GM19025 (cell line): ENCODE results near the gene ERC1.

Experiments
- ATAC-seq: cut with Tn5 transposase; IDR thresholded peaks from one replicate; pipeline ENCODE4 v1.9.1; 2021; ENCODE audit warnings: mild to moderate bottlenecking, low read depth, moderate library complexity; ENCODE audit not compliant: unreplicated experiment

The ERC1 gene

DNA sequence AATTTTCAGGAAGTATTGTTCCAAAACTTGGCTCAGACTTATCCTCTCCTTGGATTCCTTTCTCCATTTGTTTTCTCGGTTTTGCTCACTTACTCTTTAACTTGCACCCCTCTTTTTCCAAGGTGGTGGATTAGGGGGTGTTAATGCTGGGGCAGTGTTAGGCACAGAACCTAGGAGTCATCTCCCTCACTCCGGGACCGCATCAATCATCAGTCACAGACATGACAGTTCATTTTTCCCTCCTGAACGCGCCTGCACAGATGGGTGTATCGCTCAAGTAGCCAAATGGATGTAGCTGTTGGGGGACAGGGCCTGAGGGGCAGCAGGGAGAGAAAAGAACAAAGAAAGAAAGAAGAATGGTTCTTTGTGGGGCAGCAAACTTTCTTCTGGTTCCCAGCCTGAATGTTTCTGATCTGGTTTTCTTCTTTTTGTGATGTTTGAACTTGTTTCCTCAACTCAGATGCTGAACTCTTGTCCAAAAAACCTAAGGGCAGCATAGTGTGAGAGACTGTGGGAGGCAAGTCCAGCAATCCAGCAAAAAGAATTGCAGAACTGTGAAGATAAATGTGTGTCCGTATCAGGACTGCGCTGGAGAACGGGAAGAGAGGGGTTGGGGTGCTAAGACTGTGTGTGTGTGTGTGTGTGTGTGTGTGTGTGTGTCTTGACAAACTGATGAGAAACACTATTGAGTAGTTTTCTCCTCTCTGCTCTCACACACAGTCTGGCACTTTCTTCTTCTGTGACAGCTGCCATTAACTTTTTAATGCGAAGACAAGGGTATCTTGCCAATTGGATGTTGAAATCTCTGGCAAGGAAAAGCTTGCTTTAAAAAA, 472.3 kb downstream of the ERC1 start:
- no peak for ATAC-seq

DNA sequence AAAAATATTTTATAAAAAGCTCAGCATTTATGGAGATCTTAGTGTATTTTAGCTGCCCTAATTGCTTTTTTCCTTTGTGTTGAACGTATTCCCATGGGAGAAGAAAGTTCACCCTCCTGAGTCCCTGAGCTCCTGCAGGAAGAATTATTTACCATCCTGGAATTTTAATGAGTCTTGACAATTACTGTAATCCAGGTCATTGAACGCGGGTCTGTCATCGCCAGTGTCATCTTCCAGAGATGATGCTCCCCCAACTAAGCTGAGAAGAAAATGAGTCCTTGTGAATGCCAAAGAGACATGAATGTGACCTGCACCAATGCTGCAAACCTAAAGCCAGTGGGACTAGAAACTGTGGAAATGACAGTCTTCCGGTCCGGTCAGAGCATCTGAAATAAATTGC, 473.9 kb downstream of the ERC1 start:
- no peak for ATAC-seq

DNA sequence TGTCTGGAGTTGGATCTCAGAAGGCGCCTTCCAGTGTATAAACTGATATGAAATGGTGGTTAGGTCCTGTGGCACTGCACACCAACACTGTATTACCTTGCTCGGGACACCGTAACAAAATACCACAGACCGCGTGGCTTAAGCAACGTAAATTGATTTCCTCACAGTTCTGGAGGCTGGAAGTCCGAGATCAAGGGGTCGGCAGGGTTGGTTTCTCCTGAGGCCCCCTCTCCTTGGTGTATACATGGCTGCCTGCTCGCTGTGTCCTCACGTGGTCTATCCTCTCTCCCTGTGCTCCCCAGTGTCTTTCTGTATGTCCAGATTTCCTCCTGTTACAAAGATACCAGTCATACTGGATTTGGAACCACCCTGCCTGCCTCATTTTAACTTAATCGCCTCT, 475.0 kb downstream of the ERC1 start:
- ATAC-seq: no peak

DNA sequence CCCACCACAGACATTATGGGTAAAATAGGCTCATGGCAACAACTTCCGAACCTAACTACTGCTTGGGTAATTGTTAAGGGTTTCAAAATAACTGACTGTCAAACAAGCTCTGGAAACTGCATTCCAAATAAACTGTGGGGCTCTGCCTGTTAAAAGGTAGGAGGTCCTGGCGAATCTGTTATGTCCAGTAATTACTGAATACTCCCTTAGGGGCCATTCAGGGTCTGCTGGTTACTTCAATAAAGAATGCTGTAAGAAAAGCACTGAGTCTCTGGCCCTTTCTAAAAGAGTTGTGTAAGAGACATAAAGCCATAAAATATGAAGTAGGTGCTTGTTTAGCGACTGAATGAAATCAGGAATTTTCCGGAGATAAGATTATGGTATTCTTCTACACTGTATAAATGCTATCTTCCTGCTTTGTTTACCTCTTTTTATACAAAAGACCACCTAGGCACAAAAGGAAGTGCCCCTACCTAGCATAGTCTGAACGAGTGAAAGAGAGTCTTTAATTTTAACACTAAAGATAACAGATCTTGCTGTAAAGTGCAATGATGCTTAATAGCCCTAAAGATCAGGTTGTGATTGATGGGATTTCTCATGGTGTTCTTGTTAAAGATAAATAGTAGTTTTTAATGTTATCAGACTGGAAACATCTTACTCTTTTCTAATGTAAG, 475.6 kb downstream of the ERC1 start:
- no peak for ATAC-seq

DNA sequence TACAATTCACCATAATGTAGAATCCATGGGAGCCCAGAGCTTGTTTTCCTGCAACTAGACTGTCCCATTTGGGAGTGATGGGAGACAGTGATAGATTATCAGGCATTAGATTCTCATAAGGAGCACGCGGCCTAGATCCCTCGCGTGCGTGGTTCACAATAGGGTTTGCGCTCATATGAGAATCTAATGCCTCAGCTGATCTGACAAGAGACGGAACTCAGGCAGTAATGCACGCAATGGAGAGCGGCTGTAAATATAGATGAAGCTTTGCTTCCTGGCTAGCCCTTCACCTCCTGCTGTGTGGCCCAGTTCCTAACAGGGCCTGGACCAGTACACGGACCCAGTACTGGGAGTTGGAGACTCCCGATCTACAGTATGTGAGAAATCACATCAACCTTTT, 476.7 kb downstream of the ERC1 start:
- ATAC-seq: no peak

DNA sequence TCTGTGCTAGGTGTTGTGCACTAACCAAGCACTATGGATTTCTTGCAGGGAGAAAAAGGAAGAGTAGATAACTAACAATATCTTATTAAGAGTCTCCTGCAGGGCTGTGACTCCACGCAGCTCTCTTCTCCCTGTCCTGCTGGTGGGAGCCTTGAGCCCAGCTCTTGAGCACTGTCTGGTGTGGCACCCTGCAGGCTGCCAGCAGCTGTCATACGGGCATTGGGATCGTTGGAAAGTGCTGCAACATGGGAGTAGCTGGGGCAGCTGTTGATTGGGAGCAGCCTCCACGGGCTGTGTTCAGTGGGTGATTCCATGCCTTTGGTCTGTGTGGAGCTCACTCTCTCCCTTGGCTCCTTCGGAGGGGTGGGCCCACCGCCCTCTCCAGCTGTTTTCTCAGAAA, 478.0 kb downstream of the ERC1 start:
- no peak for ATAC-seq

DNA sequence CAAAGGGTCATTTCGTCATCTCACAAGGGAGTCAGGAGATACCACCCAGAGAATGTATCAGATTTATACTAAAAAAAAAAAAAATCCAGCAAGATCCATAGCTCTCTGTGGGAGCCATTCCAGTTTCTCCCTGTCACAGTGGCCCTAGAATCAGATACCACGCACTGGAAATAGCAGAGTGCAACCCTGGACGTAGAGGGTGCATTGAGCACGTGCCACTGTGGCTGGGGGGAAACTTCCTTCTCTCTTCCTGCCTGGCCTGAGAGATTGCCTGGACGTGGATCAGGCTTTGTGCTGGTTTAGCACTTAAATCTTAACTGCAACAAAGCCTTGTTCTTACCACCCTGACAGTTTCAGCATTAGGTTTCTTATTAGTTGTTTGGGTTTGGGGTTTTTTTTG, 479.0 kb downstream of the ERC1 start:
- no peak for ATAC-seq

DNA sequence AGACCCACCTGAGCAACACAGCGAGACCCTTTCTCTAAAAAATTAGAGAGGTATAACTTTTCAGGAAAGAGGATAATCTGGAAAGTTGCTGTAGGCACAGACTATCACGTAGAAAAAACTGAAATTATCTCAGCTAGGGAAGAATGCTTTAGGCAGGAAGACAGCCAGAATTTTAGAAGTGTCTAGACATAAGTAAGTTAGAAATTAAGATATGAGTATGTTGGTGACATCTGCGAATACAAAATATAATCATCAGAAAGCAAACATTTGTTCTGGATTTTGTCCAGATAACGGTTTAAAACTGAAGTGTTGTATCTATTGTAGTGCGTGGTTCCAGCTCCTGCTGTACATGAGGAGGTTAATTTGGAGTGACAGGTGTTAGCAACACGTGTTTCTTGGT, 480.2 kb downstream of the ERC1 start:
- no peak for ATAC-seq

DNA sequence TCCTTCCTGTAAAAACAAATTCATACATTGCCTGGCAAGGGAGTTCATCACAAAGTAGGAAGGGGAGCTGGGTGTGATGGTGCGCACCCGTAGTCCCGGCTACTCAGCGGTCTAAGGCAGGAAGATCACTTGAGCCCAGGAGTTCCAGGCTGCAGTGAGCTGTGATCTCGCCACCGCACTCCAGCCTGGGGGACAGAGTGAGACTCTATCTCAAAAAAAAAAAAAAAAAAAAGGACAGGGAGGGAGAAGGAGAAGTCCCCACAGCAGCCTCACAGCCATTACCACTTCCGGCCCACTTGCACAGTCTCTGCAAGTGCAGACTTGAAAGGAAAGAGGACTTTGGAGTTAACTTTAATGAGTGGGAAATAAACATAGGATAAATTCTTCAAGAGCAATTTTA, 482.4 kb downstream of the ERC1 start:
- ATAC-seq: no peak

DNA sequence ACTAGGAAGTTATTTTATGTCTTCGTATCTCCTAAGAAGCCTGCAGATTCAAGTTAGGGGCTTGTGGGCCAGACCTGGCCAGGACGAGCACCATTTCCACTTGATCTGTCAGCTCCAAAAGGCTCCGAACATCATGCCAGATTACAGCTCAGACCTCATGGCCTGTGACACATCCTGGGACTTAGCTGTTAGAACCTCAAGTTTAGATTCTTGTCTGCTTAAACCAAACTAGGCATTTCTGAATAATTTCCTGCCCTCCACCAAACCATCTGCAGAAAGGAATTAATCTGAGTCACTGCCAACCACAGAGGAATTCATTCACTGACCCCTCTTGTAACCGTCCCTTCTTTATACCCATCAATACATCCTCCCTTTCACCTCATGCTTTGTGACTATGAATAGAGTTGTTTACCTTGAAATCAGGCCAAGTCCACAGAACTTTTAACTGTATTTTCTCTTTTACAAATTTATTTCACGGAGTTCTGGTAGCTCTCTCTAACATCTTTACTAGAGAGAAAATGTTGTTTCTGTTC, 483.1 kb downstream of the ERC1 start:
- ATAC-seq: no peak

DNA sequence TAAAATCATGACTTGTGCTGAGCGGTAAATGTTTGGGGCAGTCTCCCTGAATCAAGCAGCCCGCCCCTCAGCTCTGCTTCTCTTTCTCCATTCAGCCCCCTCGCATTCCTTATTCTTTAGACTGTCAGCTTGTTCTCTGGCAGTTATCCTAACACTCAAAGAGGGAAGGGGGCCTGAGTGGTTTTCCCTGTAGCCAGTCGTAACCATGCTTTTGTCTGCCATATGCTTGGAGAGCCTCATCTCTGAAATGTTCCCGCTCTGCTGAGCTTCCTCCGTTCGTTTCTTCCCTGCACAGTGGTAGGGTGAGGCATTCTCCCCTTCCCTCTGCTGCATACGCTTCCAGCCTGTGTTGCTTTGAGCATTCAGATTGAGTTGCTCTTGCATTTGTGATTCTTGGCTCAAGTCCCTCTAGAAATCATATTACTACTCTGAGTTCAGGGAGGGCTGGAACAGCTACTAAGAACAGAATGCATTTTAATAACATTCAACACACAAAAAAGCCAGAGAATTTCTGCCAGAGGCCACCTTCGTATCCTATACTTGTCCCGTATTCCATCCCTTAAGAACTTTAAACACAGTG, 483.6 kb downstream of the ERC1 start:
- no peak for ATAC-seq

DNA sequence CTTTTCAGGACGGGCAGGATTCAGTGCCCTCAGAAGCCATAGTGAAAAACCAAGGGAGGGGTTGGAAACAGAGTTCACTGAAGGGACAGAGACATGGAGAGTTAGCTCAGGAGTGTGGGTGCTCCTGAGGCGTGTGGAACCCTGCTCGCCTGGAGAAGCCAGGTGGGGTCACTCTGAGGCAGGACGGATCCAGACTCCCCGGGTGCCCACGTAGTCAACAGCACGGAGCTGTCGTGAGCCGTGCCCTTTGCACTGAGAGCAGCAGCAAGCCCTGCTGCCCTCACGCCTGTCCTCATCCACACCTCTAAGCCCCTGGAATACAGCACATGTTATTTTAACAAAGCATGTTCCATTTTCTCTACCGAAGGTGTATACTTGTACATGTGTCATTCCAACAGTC, 488.6 kb downstream of the ERC1 start:
- no peak for ATAC-seq

DNA sequence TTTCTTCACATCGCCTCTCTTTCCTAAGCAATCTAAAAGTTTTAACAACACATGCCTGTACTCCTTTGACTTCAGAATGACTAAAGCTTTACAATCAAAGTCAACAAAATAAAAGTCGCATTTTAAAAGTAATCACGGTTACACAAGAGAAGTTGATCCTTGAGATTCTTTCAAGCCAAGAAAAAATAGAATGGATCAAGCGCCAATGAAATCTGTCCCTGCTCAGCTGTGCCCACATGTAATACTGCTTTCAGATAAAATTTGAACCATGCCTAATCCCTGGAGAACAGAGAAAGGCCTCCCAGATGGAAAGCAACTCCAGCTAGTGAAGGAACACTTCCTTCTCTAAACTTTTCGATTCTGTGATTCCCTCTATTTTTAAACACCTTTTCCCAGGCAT, 490.3 kb downstream of the ERC1 start:
- ATAC-seq: no peak

DNA sequence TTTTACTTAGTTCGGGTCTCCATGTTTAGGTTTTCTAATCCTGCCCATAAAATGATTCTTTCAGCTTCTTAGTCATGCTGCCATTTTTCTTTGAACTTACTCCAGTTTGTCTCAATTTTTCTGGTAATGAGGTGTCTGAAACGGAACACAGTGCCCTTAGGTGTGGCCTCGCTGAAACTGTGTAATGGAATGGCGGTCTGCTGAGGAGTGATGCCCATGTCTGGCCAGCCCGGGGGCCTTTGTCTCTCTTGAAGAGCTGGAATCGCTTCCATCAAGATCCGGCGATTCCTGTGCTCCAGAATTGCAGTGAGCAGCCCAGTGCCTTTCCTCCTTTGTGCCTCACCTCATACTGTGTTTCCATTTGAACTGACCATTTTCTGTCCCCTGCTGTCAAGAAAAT, 490.9 kb downstream of the ERC1 start:
- ATAC-seq: no peak

DNA sequence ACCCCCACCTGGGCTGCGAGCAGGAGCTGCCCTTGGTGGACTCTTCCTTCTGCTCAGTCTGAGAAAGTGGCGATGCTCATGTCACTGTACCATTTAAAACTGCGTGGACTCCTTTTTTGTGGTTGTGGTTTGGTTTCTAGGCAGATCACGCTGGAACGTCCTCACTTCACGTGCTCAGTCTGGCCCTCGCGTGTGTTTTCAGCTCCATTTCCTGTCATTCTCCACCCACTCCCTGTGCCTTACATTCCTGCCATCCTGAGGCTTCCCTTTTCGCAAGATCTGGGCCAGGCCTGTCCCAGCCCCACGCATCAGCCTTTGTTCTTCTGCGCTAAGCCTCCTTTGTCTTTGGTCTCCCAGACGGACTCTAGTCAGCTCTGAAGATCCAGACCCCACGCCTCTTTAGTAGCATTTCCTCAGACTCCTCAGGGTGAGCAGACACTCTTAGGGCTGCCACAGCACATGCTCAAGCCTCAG, 497.9 kb downstream of the ERC1 start:
- ATAC-seq: no peak

DNA sequence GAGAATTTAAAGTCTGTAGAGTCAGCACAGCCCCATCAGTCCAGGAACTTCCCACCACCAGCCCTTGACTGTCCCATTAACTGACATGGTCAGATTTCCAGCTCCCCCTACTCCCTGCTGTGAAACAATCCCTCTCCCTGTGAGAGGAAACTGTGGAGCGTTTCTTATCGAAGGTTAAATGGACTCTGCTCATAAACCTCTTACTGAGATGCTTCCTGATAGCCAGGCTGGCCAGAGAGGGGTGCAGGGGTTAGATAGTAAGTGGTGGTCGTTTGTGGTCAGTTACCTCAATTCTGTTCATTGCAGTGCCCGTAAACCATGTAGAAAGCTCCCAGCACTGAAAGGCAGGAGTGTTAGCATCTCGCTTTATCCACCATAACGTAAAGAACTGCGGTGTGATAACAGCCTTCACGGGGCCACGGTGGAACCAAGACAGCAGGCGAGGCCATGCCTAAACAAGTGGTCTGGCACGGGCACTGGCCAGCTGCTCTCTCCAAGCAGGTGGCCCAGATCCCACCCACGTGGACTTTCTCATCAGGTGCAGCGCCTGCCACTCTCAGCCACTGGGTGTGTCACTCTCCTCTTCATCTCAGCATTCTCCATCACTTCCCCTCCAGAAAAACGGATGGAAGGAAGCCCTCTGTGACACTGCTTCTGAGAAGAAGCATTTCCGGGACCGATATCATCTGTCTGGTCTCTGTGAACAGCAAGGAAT, 501.1 kb downstream of the ERC1 start:
- ATAC-seq: no peak

DNA sequence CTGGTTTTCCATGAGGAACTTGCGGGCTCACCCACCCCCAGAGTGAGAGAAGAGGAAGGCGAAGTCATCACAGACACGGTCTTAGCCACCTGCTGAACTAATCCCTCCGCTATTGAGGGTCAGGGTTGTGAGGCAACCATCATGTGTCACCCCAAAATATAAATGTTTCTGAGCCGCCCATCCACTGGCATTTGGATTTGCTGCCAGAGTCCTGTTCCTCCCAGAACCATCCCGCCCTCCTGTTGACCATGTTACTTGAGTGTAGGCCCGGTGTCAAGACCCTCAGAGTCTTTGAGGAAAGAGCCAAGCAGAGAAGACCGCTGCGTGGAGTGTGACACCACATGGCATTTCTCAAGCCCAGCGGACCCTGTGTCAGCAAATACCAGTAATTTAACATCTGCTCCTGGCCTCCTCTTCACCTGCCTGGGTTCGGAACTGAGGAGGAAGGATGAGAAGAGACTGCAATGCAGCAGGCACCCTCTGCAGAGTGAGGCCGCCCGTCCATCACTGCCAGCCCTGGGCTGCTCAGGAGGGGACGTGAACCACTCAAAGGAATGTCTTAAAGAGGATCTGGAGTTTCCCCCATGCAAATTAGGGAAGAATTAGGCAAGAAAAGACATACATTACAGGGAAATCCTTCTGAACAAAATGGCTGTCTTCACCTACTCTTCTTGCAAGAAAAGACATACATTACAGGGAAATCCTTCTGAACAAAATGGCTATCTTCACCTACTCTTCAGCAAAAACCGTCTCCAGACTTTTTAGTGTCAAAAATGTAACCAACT, 502.9 kb downstream of the ERC1 start:
- ATAC-seq: no peak

DNA sequence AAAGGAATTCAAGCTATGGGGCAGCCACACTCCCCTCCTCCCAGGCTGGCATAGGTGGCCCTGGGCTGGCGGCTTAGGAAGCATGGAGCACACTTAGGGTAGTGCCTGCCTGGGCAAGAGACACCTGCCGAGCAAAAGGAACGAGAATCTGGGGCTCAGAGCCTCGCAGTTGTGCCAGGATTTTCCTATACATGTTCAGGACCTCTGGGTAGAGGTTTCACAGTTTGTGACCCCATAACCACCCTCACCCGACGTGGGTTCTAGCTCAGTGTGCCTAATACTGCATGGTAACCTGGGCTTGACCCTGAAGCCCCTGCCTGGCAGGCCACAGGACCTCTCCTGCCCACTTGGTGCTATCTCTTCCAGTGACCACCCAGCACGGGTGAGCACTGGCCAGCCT, 503.8 kb downstream of the ERC1 start:
- ATAC-seq: no peak

DNA sequence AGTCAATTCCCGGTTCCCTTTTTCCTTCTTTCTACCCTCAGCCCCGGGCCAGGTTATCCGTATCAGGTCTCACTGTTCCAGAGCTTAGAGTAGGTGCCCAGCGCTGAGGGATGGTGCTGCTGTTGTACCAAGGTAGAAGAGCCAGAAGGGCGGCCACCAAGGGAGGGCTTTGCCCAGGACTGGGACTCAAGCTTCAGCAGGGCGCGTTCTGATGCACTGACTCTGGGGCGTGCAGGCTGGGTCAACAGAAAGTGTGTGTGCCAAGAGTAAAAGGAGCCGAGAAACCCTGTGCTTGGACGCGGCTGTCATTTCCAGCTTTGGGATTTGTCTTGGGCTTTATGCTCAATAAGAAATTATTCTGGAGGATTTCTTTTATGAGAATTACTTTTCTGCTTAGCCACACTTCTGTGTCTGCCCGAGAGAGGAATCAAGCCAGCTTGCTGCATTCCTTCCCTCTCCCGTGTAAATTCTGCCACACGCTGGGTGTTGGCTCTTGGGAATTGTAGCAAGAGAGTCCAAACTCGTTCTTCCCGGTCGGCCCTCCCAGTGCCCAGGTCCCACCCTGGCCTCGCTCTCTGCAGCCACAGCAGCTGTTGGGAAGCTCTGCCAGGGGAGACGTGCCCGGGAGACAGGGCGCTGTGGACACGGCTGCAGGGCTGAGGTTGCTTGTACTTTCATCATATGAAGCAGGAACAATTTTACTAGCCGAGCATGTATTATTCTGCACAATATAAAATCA, 505.3 kb downstream of the ERC1 start:
- no peak for ATAC-seq
